COLO829 (cell line): ENCODE data around the gene SLC8A3.

Experiments used
- DNase-seq: peaks from one replicate; pipeline ENCODE4 v3.0.0; 2012; ENCODE audit warnings: low spot score

Gene SLC8A3

DNA sequence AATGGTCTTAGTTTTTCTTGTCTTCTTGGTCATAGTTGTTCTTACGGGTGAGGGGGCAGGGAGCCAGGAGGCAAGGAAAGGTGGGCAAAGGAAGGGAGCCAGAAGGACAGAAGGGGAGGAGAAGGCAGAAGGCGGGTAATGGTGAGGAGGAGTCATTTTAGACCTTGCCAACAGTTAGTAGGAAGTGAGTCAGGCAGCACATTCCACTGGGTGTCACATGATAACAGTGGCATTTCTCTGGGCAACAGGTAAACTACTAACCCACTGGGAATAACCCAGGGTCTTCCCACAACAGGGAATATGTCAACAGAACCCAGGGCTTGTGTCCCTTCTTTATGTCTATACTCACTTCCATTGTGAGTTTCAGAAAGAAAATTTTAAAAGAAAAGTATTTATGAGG, 127.6 kb downstream of the SLC8A3 start:
- DNase-seq, result no peak

- DNase-seq, result no peak
Observed at GRCh38 chr14:70059545-70059944, 129.2 kb downstream of the SLC8A3 start.

DNA sequence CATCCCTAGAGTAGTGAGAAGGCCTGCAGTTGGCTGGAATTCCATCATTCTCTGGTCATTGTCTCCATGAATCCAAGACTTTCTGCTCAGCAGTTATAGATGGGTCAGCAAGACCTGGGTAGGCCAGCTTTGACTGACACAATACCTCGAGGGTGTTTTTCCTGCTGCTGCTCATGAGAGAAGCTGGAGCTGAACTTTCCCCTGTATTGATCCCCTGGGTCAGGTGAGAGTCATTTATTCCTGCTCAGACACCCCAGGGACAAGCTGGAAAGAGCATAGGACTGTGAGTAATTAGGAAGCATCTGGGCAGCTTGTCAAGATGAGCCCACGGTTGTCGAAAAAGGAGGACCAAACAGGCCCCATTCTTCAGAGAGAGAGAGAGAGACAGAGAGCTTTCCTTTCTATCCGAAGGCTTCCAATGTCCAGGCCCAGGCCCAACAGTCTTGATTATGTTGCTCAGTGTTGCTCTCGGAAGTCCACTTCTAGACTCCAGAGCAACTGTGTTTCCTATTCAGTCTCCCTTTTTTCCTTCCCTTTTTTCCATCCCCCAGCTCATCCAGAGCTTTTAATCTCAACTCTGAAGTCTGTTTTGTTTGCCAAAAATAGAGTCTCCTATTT, 131.1 kb downstream of the SLC8A3 start:
- DNase-seq, result no peak

- DNase-seq, result peak; percentile 32
Observed at GRCh38 chr14:70052990-70053389, 135.8 kb downstream of the SLC8A3 start.

GRCh38 chr14:70050136-70050535, 138.6 kb downstream of the SLC8A3 start:
- DNase-seq, result no peak

GRCh38 chr14:70049605-70050004, 139.1 kb downstream of the SLC8A3 start:
- DNase-seq, result no peak

- DNase-seq, result no peak
Observed at GRCh38 chr14:70048313-70048654, 140.5 kb downstream of the SLC8A3 start.

GRCh38 chr14:70047598-70048312, 141.0 kb downstream of the SLC8A3 start:
- no peak for DNase-seq

DNA sequence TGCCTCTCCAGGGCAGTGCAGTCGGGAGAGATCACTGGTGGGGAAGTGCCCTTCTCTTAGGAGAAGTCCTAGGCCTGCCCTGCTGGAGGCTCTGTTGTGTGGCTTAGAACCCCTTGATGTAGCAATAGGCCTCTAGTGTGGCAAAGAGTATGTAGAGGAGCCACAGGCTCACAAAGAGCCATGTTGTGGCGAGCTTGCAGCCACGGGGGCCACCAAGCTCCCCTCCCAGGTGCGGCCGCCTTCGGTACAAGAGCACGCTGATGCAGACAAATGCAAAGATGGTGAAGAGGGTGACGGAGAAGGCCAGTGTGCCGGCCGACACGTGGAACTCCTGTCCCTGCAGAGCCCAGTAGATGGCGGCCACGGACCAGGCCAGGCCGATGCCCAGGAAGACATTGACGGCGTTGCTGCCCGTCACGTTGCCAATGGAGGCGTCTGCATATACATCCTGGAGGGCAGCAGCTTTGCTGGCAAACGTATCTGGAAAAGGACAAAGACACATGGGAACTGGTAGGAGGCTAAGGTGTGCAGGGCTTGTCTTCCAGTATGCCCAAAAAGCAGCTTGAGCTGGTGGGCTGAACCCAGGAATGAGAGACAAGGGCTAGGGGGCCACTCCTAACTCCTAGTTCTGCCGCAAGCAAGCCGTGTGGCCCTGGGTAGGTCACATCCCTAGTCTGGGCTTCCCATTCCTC, 142.8 kb downstream of the SLC8A3 start:
- DNase-seq, result peak; percentile 65

DNA sequence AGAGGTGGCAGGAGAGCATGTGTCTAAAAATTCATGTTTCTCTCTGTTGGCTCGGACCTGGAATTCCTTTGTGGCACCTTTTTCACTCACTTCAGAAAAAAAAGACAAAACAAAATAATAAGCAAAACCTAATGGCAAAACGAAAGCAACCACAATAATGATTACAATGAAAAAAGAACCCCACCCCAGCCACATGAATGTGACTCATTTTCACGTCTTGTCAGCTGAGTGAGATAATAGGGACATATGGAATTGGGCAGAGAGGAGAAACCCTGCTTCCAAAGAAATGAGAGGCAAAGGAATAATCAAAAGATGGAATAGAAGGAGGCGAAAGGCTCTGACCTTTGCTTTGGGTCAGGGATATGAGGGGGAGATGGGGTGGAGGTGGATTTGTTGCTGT, 143.4 kb downstream of the SLC8A3 start:
- DNase-seq, result no peak

GRCh38 chr14:70043001-70043400, 145.8 kb downstream of the SLC8A3 start:
- no peak for DNase-seq

GRCh38 chr14:70036665-70037064, 152.1 kb downstream of the SLC8A3 start:
- DNase-seq, result no peak

DNA sequence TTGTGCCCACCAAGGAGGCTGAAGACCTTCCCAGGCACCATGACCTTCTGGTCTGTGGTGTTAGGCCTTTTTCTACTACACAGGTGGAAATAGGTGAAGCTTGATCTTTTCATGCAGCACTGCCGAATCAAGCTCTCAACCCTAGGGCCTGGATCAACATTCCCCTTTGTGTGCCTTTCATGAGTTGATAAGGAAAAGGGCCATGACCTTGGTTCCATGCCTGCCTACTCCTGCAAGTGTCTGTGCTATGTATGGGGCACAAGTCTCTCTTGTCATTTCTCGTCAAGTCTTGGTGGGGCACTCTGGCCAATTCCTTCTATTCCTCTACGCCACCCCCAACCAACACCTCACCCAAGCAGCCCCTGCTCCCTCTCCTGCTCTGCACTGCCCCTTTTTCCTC, 154.5 kb downstream of the SLC8A3 start:
- no peak for DNase-seq

DNA sequence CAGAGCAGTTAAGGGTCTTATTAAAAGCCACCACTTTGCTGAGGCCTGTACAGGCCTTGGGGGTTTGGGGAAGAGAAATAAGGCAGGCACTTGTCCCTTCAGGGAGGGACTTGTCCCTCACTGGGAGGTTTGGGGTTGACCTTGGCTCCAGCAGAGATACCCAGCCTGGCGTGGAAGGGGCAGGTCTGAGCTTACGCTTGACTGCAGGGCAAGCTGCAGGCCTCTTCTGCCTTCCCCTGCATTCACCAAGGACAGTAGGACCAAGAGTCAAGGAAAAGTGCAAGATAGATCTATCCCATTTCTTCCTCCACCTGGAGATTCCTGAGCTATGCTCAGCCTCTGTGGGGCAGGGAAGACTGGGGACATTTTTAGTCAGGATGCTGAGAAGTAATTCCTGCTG, 155.2 kb downstream of the SLC8A3 start:
- DNase-seq, result no peak

DNA sequence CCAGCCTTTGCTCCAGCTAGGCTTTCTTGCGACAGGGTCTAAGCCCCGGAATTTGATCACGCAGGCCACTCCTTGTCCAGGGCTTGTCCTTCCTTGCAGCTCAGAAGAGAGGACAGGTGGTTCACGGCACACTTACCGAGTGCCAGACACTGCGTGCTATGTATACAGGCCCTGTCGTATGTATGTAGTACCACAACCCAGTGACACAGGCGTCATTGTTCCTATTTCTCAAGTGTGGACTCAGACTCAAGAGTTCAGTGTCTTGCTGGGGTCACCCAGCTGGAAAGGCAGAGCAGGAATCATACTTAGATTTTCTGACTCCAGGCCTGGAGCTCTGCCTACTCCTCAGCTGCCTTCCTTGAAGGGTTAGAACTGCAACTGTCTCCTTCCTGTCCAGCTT, 155.6 kb downstream of the SLC8A3 start:
- no peak for DNase-seq

- no peak for DNase-seq
Observed at GRCh38 chr14:70032447-70032846, 156.3 kb downstream of the SLC8A3 start.

- DNase-seq, result no peak
Observed at GRCh38 chr14:70032016-70032415, 156.7 kb downstream of the SLC8A3 start.

DNA sequence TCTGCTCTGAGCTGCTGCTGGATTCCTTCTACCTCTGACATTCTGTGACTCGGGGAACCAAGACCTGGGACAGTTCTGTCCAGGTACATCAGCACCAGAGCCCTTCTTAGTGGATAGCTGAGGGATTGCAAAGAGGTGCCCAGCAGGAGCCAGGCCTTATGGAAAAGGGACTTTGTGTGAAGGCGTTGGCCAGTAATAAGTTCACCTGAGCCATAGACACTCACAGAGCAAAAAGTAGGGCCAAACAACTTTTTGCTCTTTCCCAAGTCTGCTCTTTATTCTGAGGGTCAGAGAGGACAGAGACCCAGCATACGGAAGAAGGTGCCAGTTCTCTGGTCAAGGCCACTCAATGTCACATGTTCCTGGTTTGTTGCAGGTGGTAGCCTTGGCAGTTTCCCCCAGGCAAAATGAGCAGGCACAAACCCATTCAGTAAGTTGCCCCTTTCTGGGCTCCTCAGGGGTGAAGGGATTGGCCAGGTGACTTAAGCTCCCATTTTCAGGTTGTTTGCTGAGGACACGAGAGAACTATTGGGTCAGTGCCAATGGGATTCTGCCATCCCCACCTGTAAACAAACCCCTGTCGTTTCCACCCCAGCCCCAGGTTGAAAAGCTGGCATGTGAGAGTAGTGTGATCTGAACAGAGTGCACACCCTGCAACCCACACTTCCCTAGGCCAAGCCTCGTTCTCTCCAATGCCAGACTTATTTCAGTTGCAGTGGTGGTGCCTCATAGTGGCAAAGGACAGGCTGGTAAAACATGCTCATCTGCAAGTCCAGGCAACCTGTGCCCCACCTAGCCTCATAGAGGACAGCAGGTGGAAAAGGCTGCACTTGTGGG, 159.2 kb downstream of the SLC8A3 start:
- DNase-seq, result no peak

DNA sequence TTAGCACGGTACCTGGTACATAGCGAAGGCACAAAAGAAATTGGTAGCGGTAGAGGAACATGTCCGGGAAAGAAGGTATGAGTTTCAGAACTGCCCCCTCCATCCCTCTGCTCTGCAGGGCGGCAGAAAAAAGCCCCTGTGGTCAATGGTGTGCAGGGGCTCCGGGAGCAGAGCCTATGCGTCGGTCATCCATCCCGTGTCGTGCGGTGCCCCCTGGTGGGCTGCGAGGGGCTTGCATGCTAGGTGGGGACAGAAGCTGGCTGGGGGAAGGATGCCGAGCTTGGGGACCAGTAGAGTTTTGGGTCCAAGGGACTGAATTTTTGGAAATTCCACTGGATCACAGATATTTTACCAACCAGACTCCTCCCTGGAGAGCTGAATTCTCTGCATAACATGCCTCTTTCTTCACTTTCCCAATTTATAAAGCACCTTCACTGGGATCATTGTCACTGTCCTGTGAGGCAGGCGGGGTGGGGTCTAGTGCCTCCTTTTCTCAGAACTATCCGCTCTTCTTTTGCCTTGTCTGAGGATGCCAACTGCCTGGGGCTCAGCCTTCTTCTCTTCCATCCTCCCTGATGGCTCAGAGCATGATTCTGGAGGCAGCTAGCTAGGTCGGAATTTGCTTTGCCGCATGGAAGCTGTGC, 160.8 kb downstream of the SLC8A3 start:
- DNase-seq, result peak; percentile 55

- no peak for DNase-seq
Observed at GRCh38 chr14:70023871-70024270, 164.9 kb downstream of the SLC8A3 start.

GRCh38 chr14:70022771-70023445, 165.8 kb downstream of the SLC8A3 start:
- DNase-seq, result no peak
